Ascending aorta (tissue), 2 donors: Measurements from ENCODE around the gene GABBR2. TPM values are rescaled to one million over a fixed set of nuclear protein-coding genes. Genes with fewer than 3 reads are reported as not detected.

Experiments
- DNase-seq, 2 donors: peaks; one replicate each; pipeline ENCODE4 v3.0.0-alpha.2; 2019; ENCODE audit warnings: low spot score in 2 of 2
- H3K27ac ChIP-seq, 2 donors: fragments of 200-600 bp; sonication (generic); one replicate each; pipeline ENCODE4 v1.5.1; 2016 to 2017; ENCODE audit warnings: mild to moderate bottlenecking in 1 of 2
- H3K27me3 ChIP-seq: fragments of 200-600 bp; sonication (generic); one replicate; pipeline ENCODE4 v1.5.1; 2017
- H3K36me3 ChIP-seq, 2 donors: fragments of 200-600 bp; sonication (generic); one replicate each; pipeline ENCODE4 v1.5.1; 2016
- H3K4me1 ChIP-seq, 2 donors: fragments of 200-600 bp; sonication (generic); one replicate each; pipeline ENCODE4 v1.5.1; 2016 to 2017; ENCODE audit warnings: mild to moderate bottlenecking in 1 of 2
- H3K4me3 ChIP-seq, 2 donors: fragments of 200-600 bp; sonication (generic); one replicate each; pipeline ENCODE4 v1.5.1; 2016 to 2017; ENCODE audit warnings: mild to moderate bottlenecking in 1 of 2
- H3K9me3 ChIP-seq, 2 donors: fragments of 200-600 bp; sonication (generic); one replicate each; pipeline ENCODE4 v1.5.1; 2016
- intact Hi-C: fragments of 100-400 bp; cut with DNase I; formaldehyde crosslinking; loops from one replicate; pipeline ENCODE4 v1.15.1; 2023
- total RNA-seq: library from RNA; depleted of rRNA; stranded (reverse); fragments of >200 nt; gene quantifications from one replicate; pipeline ENCODE4 v1.1.0, GENCODE V29; 2016
- TF ChIP-seq, protein P1 (sequence below), 3 experiments: fragments of 200-600 bp in 2 of 3; fragments of 450-650 bp in 1 of 3; sonication (generic) in 2 of 3; IDR thresholded peaks; one replicate each; pipeline ENCODE4 v1.5.1; 2016 to 2019; ENCODE audit warnings: antibody characterized with exemption in 3 of 3, mild to moderate bottlenecking in 1 of 3, moderate library complexity in 1 of 3

GABBR2 gene
- total RNA-seq, 1 donor from 2014 or later = not detected

DNA sequence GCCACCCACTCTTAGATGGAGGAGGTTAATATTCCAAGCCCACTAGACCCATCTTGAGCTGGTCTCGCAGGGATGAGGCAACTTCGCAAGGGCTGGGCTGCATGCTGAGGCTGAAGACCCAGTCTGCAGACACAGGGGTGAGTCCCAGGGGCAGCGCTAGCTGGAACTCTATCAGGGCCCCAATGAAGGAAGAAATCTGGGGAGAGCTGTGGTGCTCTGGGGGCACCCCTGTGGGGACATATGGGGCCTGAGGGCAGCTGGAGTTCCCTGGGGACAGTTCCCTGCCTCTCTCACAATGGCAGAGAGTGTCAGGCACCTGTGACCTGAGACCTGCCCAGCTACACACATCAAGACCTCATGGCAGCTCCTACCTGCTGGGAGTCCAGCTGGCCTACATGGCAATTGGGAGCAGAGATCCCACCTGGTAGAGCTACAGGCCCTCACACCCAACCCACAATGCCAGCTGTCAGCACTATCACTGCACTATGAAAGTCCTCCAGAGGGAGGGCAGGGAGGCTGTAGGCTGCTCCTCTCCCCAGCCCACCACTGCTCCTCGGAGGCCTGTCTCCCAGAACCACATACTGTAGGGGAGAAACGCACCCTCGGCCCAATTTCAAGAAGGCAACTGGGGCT lies 202.2 kb downstream of the GABBR2 start:
- TF ChIP-seq, protein P1, sequence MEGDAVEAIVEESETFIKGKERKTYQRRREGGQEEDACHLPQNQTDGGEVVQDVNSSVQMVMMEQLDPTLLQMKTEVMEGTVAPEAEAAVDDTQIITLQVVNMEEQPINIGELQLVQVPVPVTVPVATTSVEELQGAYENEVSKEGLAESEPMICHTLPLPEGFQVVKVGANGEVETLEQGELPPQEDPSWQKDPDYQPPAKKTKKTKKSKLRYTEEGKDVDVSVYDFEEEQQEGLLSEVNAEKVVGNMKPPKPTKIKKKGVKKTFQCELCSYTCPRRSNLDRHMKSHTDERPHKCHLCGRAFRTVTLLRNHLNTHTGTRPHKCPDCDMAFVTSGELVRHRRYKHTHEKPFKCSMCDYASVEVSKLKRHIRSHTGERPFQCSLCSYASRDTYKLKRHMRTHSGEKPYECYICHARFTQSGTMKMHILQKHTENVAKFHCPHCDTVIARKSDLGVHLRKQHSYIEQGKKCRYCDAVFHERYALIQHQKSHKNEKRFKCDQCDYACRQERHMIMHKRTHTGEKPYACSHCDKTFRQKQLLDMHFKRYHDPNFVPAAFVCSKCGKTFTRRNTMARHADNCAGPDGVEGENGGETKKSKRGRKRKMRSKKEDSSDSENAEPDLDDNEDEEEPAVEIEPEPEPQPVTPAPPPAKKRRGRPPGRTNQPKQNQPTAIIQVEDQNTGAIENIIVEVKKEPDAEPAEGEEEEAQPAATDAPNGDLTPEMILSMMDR (IDR thresholded peaks at IDR 0.05) = no peak
- Histone ChIP-seq H3K27ac (no peak overlapping the region), H3K9me3 (no peaks in the 10 kb centered on the region), H3K4me1 (no peaks in the 10 kb centered on the region), H3K36me3 (no peaks in the 10 kb centered on the region), H3K4me3 (no peak overlapping the region), H3K27me3 (no peaks in the 10 kb centered on the region)
- intact Hi-C loops = no loop called here
- DNase-seq = no peak

DNA sequence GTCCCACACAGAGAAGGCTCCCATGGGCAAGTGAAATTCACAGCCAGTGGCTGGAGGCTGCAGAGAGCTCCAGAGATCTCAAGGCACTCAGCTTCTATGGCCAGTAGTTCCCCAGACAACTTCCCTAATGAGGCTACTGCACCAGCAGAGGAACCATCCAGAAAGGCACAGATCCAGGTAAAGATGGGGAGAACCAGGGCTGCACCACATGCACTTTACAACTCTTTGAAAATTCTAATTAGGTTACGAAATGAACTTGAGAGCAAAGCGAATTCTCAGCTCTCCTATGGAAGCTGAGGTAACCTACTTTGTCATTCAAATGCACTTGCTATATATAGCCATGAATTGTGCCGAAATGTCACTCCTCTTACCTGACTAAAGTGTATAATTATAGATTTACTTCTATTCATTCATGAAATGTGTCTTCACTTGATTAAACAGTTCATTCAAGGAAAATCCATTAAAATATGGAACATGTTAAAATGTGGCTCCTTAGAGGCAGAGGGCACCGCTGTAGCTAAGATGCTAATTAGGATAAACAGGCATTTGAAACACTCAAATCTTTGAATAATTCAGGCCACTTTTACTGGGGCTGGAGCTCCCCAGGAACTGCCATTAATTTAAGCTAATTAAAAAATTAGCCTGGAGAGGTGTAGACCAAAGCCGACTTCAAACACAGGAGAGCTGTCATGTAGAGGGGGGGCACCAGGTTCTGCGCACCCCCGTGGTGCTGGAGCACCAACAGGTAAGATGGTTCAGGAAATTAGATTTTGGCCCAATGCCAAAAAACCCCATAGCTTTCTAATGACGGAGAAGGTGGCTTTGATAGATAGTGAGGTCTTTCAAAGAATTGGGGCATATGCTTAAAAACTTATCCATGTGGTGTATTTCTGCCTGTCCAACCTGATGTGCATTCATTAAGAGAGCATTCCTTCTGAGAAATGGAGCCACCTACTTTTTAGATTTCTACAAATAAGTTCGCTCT lies 204.1 kb downstream of the GABBR2 start:
- DNase-seq = no peak

GRCh38 chr9:98503867-98504266 lies 204.9 kb downstream of the GABBR2 start:
- Histone ChIP-seq H3K4me3 (no peak overlapping the region), H3K4me1 (no peaks in the 10 kb centered on the region), H3K36me3 (no peaks in the 10 kb centered on the region), H3K27me3 (no peaks in the 10 kb centered on the region), H3K27ac (no peak overlapping the region), H3K9me3 (no peaks in the 10 kb centered on the region)
- TF ChIP-seq, protein P1 (IDR thresholded peaks at IDR 0.05) = no peak
- intact Hi-C loops = no loop called here
- DNase-seq = no peak

More for the DNA sequence above, 204.1 kb downstream of the GABBR2 start:
- Histone ChIP-seq H3K4me1 (no peaks in the 10 kb centered on the region), H3K36me3 (no peaks in the 10 kb centered on the region), H3K9me3 (no peaks in the 10 kb centered on the region), H3K27me3 (no peaks in the 10 kb centered on the region), H3K4me3 (no peak overlapping the region), H3K27ac (no peak overlapping the region)
- intact Hi-C loops = no loop called here
- TF ChIP-seq, protein P1 (IDR thresholded peaks at IDR 0.05) = no peak

DNA sequence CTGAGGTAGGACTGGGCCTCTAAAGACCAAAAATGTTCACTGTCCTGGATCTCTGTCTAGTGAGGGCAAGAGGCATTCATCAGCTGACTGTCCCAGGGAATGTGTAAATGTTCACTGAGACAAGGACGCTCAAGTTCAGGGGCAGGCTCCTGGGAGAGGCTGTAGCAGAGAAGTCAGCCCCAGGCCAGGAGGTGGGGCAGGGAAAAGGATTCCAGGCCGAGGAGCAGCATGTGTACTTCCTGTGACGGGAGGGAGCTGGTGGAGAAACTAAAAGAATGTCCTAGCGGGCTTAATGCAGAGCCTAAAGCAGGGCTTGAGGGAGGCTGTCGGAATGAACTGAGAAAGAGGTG lies 205.8 kb downstream of the GABBR2 start:
- no peak overlapping the region for H3K27ac ChIP-seq
- no peaks in the 10 kb centered on the region for H3K4me1 ChIP-seq
- H3K27me3 ChIP-seq = no peaks in the 10 kb centered on the region
- H3K4me3 ChIP-seq = no peak overlapping the region
- intact Hi-C loops = no loop called here
- no peak for DNase-seq
- TF ChIP-seq, protein P1 (IDR thresholded peaks at IDR 0.05) = no peak
- H3K36me3 ChIP-seq = no peaks in the 10 kb centered on the region
- H3K9me3 ChIP-seq = no peaks in the 10 kb centered on the region

DNA sequence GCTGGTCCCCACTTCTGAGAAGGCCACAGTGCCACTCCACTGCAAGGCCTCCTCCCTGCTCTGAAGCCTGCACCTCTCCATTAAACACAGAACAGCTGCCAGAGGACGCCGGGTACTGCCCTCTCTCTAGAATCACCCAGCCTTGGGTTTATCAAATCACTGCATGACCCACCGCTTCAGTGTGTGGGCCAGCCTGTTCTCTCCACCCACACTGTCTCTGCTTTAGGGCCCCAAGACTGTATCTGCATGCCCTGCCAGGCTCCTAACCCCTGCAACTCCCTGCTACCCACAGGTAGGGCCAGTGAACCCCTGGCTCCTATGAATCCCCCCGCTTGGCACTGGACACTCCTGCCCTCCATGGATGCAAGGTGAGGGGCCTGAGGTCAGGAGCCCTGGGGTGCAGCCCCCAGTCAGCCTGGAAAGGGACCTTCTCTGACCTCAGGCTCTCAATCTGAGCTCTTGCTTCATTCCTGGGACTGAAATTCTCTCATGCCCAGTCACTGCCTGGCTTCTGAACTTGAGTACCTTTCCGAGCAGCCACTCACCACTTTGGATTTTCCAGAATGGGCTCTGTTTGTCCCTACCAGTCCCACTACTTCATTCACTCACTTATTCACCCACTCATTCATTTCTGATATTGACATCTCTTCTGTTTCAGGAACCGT lies 206.3 kb downstream of the GABBR2 start:
- no peak overlapping the region for H3K4me3 ChIP-seq
- H3K27me3 ChIP-seq = no peaks in the 10 kb centered on the region
- no peaks in the 10 kb centered on the region for H3K9me3 ChIP-seq
- no peaks in the 10 kb centered on the region for H3K36me3 ChIP-seq
- H3K27ac ChIP-seq = no peak overlapping the region
- no peak for DNase-seq
- intact Hi-C loops = no loop called here
- TF ChIP-seq, protein P1 (IDR thresholded peaks at IDR 0.05) = no peak
- H3K4me1 ChIP-seq = no peaks in the 10 kb centered on the region
